Endothelial cell of umbilical vein (primary cell): ENCODE results near the gene PARVA. TPM values are rescaled to one million over a fixed set of nuclear protein-coding genes. Genes with fewer than 3 reads are reported as not detected.

Experiments
- BruUV-seq: library from RNA; stranded (reverse); fragments of 400-500 nt; replicated peaks from 2 replicates; lab custom pipeline; 2021; lab: Mats Ljungman, UMichigan
- CTCF ChIA-PET: fragments of 300-600, 350-600 bp; sonication (Branson Sonifier 250); formaldehyde crosslinking; loops from one replicate; lab custom pipeline; 2021; ENCODE audit warnings: antibody characterized with exemption, inconsistent platforms; lab: Charles Lee
- POLR2A ChIA-PET: fragments of 300-600, 350-600 bp; sonication (Branson Sonifier 250); formaldehyde crosslinking; loops from one replicate; lab custom pipeline; 2021; ENCODE audit warnings: antibody characterized with exemption, inconsistent platforms; lab: Charles Lee
- DNase-seq: peaks from one replicate; pipeline ENCODE4 v3.0.0-alpha.2; 2011; ENCODE audit warnings: low read depth, low spot score
- FAIRE-seq: peaks from 2 replicates; lab custom pipeline; 2011; peaks lifted over from hg19 to GRCh38; lab: Jason Lieb, UNC
- H2AFZ ChIP-seq: 2 replicates; pipeline ENCODE4 v1.6.0; 2012; ENCODE audit warnings: low read depth, low read length, control low read depth, inconsistent platforms
- H3K27ac ChIP-seq: 2 replicates; pipeline ENCODE4 v1.5.1; 2011; ENCODE audit warnings: low read depth, mild to moderate bottlenecking, control low read depth, low read length, moderate library complexity; ENCODE audit not compliant: insufficient read depth
- H3K27me3 ChIP-seq, 2 experiments: 2 replicates each; pipeline versions ENCODE4 v1.6.0 to v1.6.1; 2011; ENCODE audit warnings: low read length in 2 of 2, mixed read lengths in 1 of 2; ENCODE audit not compliant: control insufficient read depth in 2 of 2, insufficient read depth in 2 of 2
- H3K36me3 ChIP-seq, 2 experiments: 2 replicates in 1 of 2; 3 replicates in 1 of 2; pipeline ENCODE4 v1.5.1; 2011; ENCODE audit warnings: low read length in 2 of 2, mild to moderate bottlenecking in 1 of 2, moderate library complexity in 1 of 2; ENCODE audit not compliant: control insufficient read depth in 2 of 2, insufficient read depth in 2 of 2; ENCODE audit errors: extremely low read depth in 1 of 2
- H3K4me1 ChIP-seq: 3 replicates; pipeline ENCODE4 v1.5.1; 2011; ENCODE audit warnings: mild to moderate bottlenecking, low read length; ENCODE audit not compliant: control insufficient read depth, insufficient read depth; ENCODE audit errors: extremely low read depth
- H3K4me2 ChIP-seq: 2 replicates; pipeline ENCODE4 v1.6.1; 2011; ENCODE audit warnings: low read length, control low read depth, mixed read lengths; ENCODE audit not compliant: insufficient read depth
- H3K4me3 ChIP-seq, 3 experiments: fragments of 200-600 bp in 1 of 3; sonication (generic), shearing (Covaris generic) in 1 of 3; replicated peaks in 1 of 3; 2 replicates each; pipeline ENCODE4 v1.5.1; 2011 to 2016; ENCODE audit warnings: control low read depth in 3 of 3, low read length in 3 of 3, mild to moderate bottlenecking in 2 of 3, inconsistent platforms in 1 of 3, low read depth in 1 of 3, moderate library complexity in 1 of 3; ENCODE audit not compliant: insufficient read depth in 1 of 3
- H3K79me2 ChIP-seq: 2 replicates; pipeline ENCODE4 v1.6.0; 2012; ENCODE audit warnings: low read length, inconsistent platforms; ENCODE audit not compliant: control insufficient read depth, insufficient read depth
- H3K9ac ChIP-seq: replicated peaks from 2 replicates; pipeline ENCODE3; 2011; ENCODE audit warnings: low read length, control low read depth; ENCODE audit not compliant: insufficient read depth; ENCODE audit errors: extremely low read depth
- H3K9me1 ChIP-seq: replicated peaks from 3 replicates; pipeline ENCODE4 v1.6.0; 2011; ENCODE audit warnings: mild to moderate bottlenecking, low read length; ENCODE audit not compliant: control insufficient read depth, insufficient read depth; ENCODE audit errors: extremely low read depth
- H3K9me3 ChIP-seq: replicated peaks from 2 replicates; pipeline ENCODE4 v1.5.1; 2012; ENCODE audit warnings: low read length, inconsistent platforms; ENCODE audit not compliant: control insufficient read depth, insufficient read depth
- H4K20me1 ChIP-seq: replicated peaks from 2 replicates; pipeline ENCODE3; 2011; ENCODE audit warnings: mild to moderate bottlenecking, low read length; ENCODE audit not compliant: control insufficient read depth, insufficient read depth; ENCODE audit errors: extremely low read depth
- CTCF ChIP-seq, 2 donors: IDR thresholded peaks; 1 replicate in 1 of 2; 2 replicates in 1 of 2; pipeline ENCODE4 v1.5.1; 2011; ENCODE audit warnings: low read length in 2 of 2, mild to moderate bottlenecking in 2 of 2, moderate library complexity in 2 of 2, control low read depth in 1 of 2, inconsistent platforms in 1 of 2, low read depth in 1 of 2; ENCODE audit not compliant: insufficient read depth in 1 of 2; ENCODE audit errors: extremely low read depth in 1 of 2
- EZH2 ChIP-seq: IDR thresholded peaks from 2 replicates; pipeline ENCODE4 v1.6.1; 2012; ENCODE audit warnings: borderline replicate concordance, low read depth, mild to moderate bottlenecking, moderate library complexity, low read length, inconsistent platforms; ENCODE audit not compliant: severe bottlenecking
- FOS ChIP-seq: IDR thresholded peaks from 2 replicates; pipeline ENCODE4 v1.6.1; 2011; ENCODE audit warnings: mild to moderate bottlenecking, low read length, moderate library complexity, borderline replicate concordance; ENCODE audit not compliant: insufficient read depth
- GATA2 ChIP-seq: IDR thresholded peaks from 2 replicates; pipeline ENCODE4 v1.7.0; 2011; ENCODE audit warnings: low read depth, mild to moderate bottlenecking, moderate library complexity, mixed read lengths, low read length; ENCODE audit not compliant: insufficient read length, insufficient read depth
- JUN ChIP-seq: IDR thresholded peaks from 2 replicates; pipeline ENCODE4 v1.6.1; 2011; ENCODE audit warnings: borderline replicate concordance, low read depth; ENCODE audit not compliant: insufficient read length, insufficient read depth
- MAX ChIP-seq: IDR thresholded peaks from 2 replicates; pipeline ENCODE4 v1.6.1; 2011; ENCODE audit not compliant: insufficient read depth, insufficient read length
- MYC ChIP-seq: IDR thresholded peaks from one replicate; pipeline ENCODE4 v1.6.1; 2011; ENCODE audit warnings: mild to moderate bottlenecking, low read depth, low read length
- POLR2A ChIP-seq: IDR thresholded peaks from 2 replicates; pipeline ENCODE4 v1.6.1; 2012; ENCODE audit warnings: low read depth, mild to moderate bottlenecking, control low read depth, low read length
- POLR2AphosphoS5 ChIP-seq: IDR thresholded peaks from 2 replicates; pipeline ENCODE4 v1.6.1; 2012; ENCODE audit warnings: low read depth, mild to moderate bottlenecking, control low read depth, low read length, moderate library complexity; ENCODE audit not compliant: insufficient read depth
- dilution Hi-C: fragments of 300-500 bp; cut with MboI; formaldehyde crosslinking; loops from one replicate; pipeline ENCODE4 v1.15.0; 2019; ENCODE audit warnings: low sequenced_read_pairs; ENCODE audit not compliant: extremely low pct_ligation_motif_present
- intact Hi-C: fragments of 100-400 bp; cut with micrococcal nuclease; formaldehyde crosslinking; loops from one replicate; pipeline ENCODE4 v1.10.0; 2022
- polyA plus RNA-seq, 4 experiments: library from polyadenylated mRNA; depleted of rRNA in 3 of 4; stranded (reverse) in 3 of 4; unstranded in 1 of 4; fragments of >200 nt; gene quantifications; 2 replicates each; pipeline versions ENCODE4 v1.2.1 to v1.2.3, GENCODE V29; 2011 to 2012; ENCODE audit warnings: missing spikeins in 1 of 4
- total RNA-seq: library from RNA; stranded (reverse); gene quantifications from 2 replicates; pipeline ENCODE4 v1.2.3, GENCODE V29; 2021

The PARVA gene
- total and polyA plus RNA-seq, 2 donors (not counting 3 experiments of a cell fraction or from before 2014, with no cell fraction given), result 40.6 to 104 TPM

GRCh38 chr11:12353534-12353933, 23.8 kb upstream of the PARVA start:
- no peaks in the 10 kb centered on the region for H3K27me3 ChIP-seq
- no peak overlapping the region for H3K4me2 ChIP-seq
- H3K36me3 ChIP-seq, result no peaks in the 10 kb centered on the region
- TF ChIP-seq FOS (no peak), JUN (no peak), GATA2 (no peak), POLR2AphosphoS5 (no peak), MAX (no peak), POLR2A (no peak), EZH2 (no peak), MYC (no peak), CTCF (IDR thresholded peaks at IDR 0.05; ENCODE audit: extremely low read depth in 1 of 2, insufficient read depth in 1 of 2, low read depth in 1 of 2, low read length in 2 of 2) (no peak)
- intact Hi-C loops, result no loop called here
- FAIRE-seq (no peak), DNase-seq (no peak)
- BruUV-seq, result no TSS peak
- ChIA-PET POLR2A (no interaction called here), CTCF (interaction anchor here (1.5 kb wide), 1 partner anchor 535 kb away, joined by 3 read pairs; no protein-coding TSS in a partner anchor)
- no peaks in the 10 kb centered on the region for H4K20me1 ChIP-seq
- no peak overlapping the region for H2AFZ ChIP-seq
- H3K9ac ChIP-seq, result no peak overlapping the region
- H3K9me1 ChIP-seq, result no peaks in the 10 kb centered on the region
- dilution Hi-C loops, result no loop called here
- H3K27ac ChIP-seq, result no peak overlapping the region
- H3K79me2 ChIP-seq, result no peaks in the 10 kb centered on the region
- H3K4me1 ChIP-seq, result no peaks in the 10 kb centered on the region
- no peaks in the 10 kb centered on the region for H3K9me3 ChIP-seq
- H3K4me3 ChIP-seq, result no peak overlapping the region
